Activated naive CD8-positive, alpha-beta T cell treated with anti-CD3 and anti-CD28 coated beads, Interleukin-2, amount 10 ng/mL, durations not matched to agents 7 days and 5 days (primary cell): ENCODE data around the gene PDHA2. TPM values are rescaled to one million over a fixed set of nuclear protein-coding genes. Genes with fewer than 3 reads are reported as not detected.

Experiments
- ATAC-seq: fragments of 150-1000 bp; cut with Tn5 transposase; one replicate; pipeline ENCODE4 v1.10.0; 2021; ENCODE audit warnings: low read depth, moderate library complexity
- POLR2A ChIA-PET: fragments of 350-600 bp; sonication (Branson Sonifier 250); formaldehyde crosslinking; loops from one replicate; lab custom pipeline; 2021; ENCODE audit warnings: antibody characterized with exemption; lab: Charles Lee
- DNase-seq: peaks from one replicate; pipeline ENCODE4 v3.0.0; 2021
- H3K27ac Mint-ChIP-seq: one replicate; pipeline ENCODE4 v1.8.0; 2022; ENCODE audit warnings: mild to moderate bottlenecking, mixed read lengths
- H3K27me3 Mint-ChIP-seq: one replicate; pipeline ENCODE4 v1.8.0; 2022; ENCODE audit warnings: mild to moderate bottlenecking, moderate library complexity, mixed read lengths
- H3K36me3 Mint-ChIP-seq: one replicate; pipeline ENCODE4 v1.8.0; 2021; ENCODE audit warnings: mild to moderate bottlenecking, mixed read lengths
- H3K4me1 Mint-ChIP-seq: one replicate; pipeline ENCODE4 v1.8.0; 2021; ENCODE audit warnings: mixed read lengths
- H3K4me3 Mint-ChIP-seq: one replicate; pipeline ENCODE4 v1.8.0; 2022; ENCODE audit warnings: mild to moderate bottlenecking, moderate library complexity, mixed read lengths
- H3K9me3 Mint-ChIP-seq: one replicate; pipeline ENCODE4 v1.8.0; 2021; ENCODE audit warnings: mixed read lengths
- total RNA-seq, 2 experiments: library from RNA; stranded (reverse); gene quantifications; one replicate each; pipeline ENCODE4 v1.2.3, GENCODE V29; 2021

PDHA2 gene
- total RNA-seq, 2 experiments from 2014 or later, result not detected

DNA sequence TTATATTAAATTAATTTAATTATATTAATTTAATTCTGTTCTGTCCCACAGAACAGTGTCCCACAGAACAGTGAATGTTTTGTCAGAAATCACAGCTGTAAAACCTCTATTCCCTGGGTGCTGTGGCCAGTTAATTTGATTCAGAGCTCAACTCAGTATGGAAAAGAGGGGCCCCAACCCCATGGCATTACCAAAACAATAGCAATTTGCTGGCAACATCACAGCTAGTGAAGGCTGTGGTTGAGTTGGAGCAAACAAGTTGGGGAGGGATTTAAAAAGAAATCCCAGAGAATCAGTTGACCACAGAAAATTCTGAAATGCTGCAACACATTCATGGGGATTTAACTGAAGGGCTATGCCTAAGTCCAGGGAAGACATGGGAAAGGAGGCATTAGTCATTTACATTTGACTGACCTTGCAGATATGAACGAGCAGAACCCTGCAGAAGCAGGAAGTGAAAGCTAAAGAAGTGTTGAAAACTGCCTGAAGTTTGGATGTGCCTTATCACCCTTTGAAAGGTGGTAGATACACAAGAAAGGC, 30.1 kb downstream of the PDHA2 start:
- H3K4me1 Mint-ChIP-seq, result no peaks in the 10 kb centered on the region
- H3K9me3 Mint-ChIP-seq, result peaks cover 3% of the 10 kb centered on the region
- H3K4me3 Mint-ChIP-seq, result no peak overlapping the region
- ATAC-seq (no peak), DNase-seq (no peak)
- no peaks in the 10 kb centered on the region for H3K27me3 Mint-ChIP-seq
- no peaks in the 10 kb centered on the region for H3K36me3 Mint-ChIP-seq
- POLR2A ChIA-PET, result no interaction called here
- H3K27ac Mint-ChIP-seq, result no peak overlapping the region

GRCh38 chr4:95877636-95878035, 37.7 kb downstream of the PDHA2 start:
- no peaks in the 10 kb centered on the region for H3K4me1 Mint-ChIP-seq
- H3K9me3 Mint-ChIP-seq, result no peaks in the 10 kb centered on the region
- H3K36me3 Mint-ChIP-seq, result no peaks in the 10 kb centered on the region
- no peaks in the 10 kb centered on the region for H3K27me3 Mint-ChIP-seq
- H3K27ac Mint-ChIP-seq, result no peak overlapping the region
- POLR2A ChIA-PET, result no interaction called here
- ATAC-seq, result no peak
- H3K4me3 Mint-ChIP-seq, result no peak overlapping the region
- DNase-seq, result no peak

DNA sequence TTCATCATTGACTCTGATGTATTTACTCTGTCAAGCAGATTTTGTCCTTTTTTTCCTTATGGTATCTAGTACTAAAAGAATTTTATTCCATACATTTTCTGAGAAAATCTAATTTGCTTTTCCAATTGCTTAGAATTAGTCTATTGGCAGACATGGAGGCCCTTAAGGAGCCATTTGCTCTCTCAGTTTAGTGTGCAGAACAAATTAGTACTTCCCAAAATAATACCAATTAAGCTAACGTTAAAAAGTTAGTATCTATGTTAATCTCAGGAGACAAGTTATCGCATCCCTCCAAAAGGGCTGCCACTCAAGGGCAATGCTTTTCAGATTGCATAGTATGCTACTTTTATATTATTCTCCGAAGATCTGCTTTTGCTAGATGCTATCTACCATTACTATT, 47.7 kb downstream of the PDHA2 start:
- Mint-ChIP-seq H3K36me3 (no peaks in the 10 kb centered on the region), H3K27ac (no peak overlapping the region), H3K4me1 (no peaks in the 10 kb centered on the region), H3K4me3 (no peak overlapping the region), H3K9me3 (peaks cover 4% of the 10 kb centered on the region), H3K27me3 (no peaks in the 10 kb centered on the region)
- ATAC-seq (no peak), DNase-seq (no peak)
- POLR2A ChIA-PET, result no interaction called here

- Mint-ChIP-seq H3K4me3 (no peak overlapping the region), H3K27ac (no peak overlapping the region), H3K36me3 (no peaks in the 10 kb centered on the region), H3K27me3 (no peaks in the 10 kb centered on the region), H3K4me1 (no peaks in the 10 kb centered on the region), H3K9me3 (peaks cover 7% of the 10 kb centered on the region)
- POLR2A ChIA-PET, result no interaction called here
- ATAC-seq (no peak), DNase-seq (no peak)
Observed at GRCh38 chr4:95889662-95890061, 49.8 kb downstream of the PDHA2 start.
